AG04449 (cell line): ENCODE results near the gene ZG16B.

Experiments
- CTCF ChIA-PET: fragments of 350-600 bp; formaldehyde crosslinking; extraction: SDS; loops from one replicate; lab custom pipeline; 2021; ENCODE audit warnings: antibody characterized with exemption; lab: Yijun Ruan, JAX
- POLR2A ChIA-PET: fragments of 400-600, 350-600 bp; formaldehyde crosslinking; extraction: SDS; loops from one replicate; lab custom pipeline; 2020; ENCODE audit warnings: antibody characterized with exemption, inconsistent platforms; lab: Yijun Ruan, JAX
- DNase-seq: peaks from one replicate; pipeline ENCODE4 v3.0.0-alpha.2; 2010; ENCODE audit warnings: low read depth, low spot score
- H3K4me3 ChIP-seq: 2 replicates; pipeline ENCODE4 v1.5.1; 2011; ENCODE audit warnings: low read depth, mild to moderate bottlenecking, control low read depth, low read length
- TF ChIP-seq, protein P1 (sequence below): IDR thresholded peaks from one replicate; pipeline ENCODE4 v1.5.1; 2011; ENCODE audit warnings: mild to moderate bottlenecking, moderate library complexity, low read length, control low read depth, inconsistent platforms; ENCODE audit not compliant: insufficient read depth; ENCODE audit errors: missing control alignments

ZG16B gene

DNA sequence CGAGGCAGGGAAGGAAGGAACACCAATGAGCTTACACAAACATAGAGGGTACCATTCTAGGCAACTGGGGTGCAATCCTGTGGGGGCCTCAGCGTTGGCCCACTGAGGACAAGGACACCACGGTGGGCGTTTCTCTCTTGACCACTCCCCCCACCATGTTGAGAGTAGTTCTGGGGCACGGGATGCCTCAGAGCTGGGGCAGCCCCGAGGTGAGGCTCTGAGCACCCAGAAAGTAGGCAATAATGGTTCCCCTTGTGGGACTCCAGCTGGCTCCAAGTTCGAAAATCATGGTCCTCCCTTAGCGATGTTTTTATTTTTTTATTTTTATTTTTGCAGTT is 8.0 kb upstream of the ZG16B start:
- TF ChIP-seq, protein P1, sequence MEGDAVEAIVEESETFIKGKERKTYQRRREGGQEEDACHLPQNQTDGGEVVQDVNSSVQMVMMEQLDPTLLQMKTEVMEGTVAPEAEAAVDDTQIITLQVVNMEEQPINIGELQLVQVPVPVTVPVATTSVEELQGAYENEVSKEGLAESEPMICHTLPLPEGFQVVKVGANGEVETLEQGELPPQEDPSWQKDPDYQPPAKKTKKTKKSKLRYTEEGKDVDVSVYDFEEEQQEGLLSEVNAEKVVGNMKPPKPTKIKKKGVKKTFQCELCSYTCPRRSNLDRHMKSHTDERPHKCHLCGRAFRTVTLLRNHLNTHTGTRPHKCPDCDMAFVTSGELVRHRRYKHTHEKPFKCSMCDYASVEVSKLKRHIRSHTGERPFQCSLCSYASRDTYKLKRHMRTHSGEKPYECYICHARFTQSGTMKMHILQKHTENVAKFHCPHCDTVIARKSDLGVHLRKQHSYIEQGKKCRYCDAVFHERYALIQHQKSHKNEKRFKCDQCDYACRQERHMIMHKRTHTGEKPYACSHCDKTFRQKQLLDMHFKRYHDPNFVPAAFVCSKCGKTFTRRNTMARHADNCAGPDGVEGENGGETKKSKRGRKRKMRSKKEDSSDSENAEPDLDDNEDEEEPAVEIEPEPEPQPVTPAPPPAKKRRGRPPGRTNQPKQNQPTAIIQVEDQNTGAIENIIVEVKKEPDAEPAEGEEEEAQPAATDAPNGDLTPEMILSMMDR = no peak
- no peak for DNase-seq
- H3K4me3 ChIP-seq = no peak overlapping the region
- CTCF ChIA-PET = interaction anchor here (0.6 to 3.0 kb wide), 8 partner anchors 9 to 135 kb away, joined by 3 to 9 read pairs (median 4); no protein-coding TSS in a partner anchor
- POLR2A ChIA-PET = no interaction called here

- TF ChIP-seq, protein P1 = no peak
- no peak overlapping the region for H3K4me3 ChIP-seq
- no peak for DNase-seq
- POLR2A ChIA-PET = no interaction called here
- CTCF ChIA-PET = interaction anchor here (0.6 to 3.0 kb wide), 9 partner anchors 9 to 135 kb away, joined by 3 to 9 read pairs (median 3); no protein-coding TSS in a partner anchor
Observed at GRCh38 chr16:2822496-2822895, 7.6 kb upstream of the ZG16B start.

GRCh38 chr16:2824626-2825025 is 5.5 kb upstream of the ZG16B start:
- no peak overlapping the region for H3K4me3 ChIP-seq
- DNase-seq = no peak
- TF ChIP-seq, protein P1 = no peak
- CTCF ChIA-PET = no interaction called here
- POLR2A ChIA-PET = no interaction called here

- ChIA-PET CTCF (no interaction called here), POLR2A (no interaction called here)
- no peak for DNase-seq
- TF ChIP-seq, protein P1 = no peak
- H3K4me3 ChIP-seq = no peak overlapping the region
Observed at GRCh38 chr16:2825049-2825742, 4.9 kb upstream of the ZG16B start.

- ChIA-PET CTCF (no interaction called here), POLR2A (interaction anchor here (0.6 kb wide), 1 partner anchor 93 kb away, joined by 3 read pairs; no protein-coding TSS in a partner anchor)
- no peak overlapping the region for H3K4me3 ChIP-seq
- no peak for DNase-seq
- TF ChIP-seq, protein P1 = no peak
Observed at GRCh38 chr16:2825906-2826305, 4.2 kb upstream of the ZG16B start.

- ChIA-PET POLR2A (interaction anchor here (0.6 kb wide), 1 partner anchor 92 kb away, joined by 3 read pairs; no protein-coding TSS in a partner anchor), CTCF (interaction anchor here (1.1 kb wide), 1 partner anchor 12 kb away, joined by 5 read pairs; no protein-coding TSS in a partner anchor)
- no peak overlapping the region for H3K4me3 ChIP-seq
- no peak for DNase-seq
- TF ChIP-seq, protein P1 = no peak
Observed at GRCh38 chr16:2826591-2827373, 3.3 kb upstream of the ZG16B start.
